Effector memory CD4-positive, alpha-beta T cell (primary cell): ENCODE measurements around the gene VAT1.

Experiments
- DNase-seq, 3 donors: peaks; one replicate each; pipeline ENCODE4 v3.0.0-alpha.2; 2020
- H3K27ac ChIP-seq: 2 replicates; pipeline ENCODE4 v1.7.0; 2013; ENCODE audit warnings: mild to moderate bottlenecking, low read length, moderate library complexity; ENCODE audit not compliant: insufficient read depth, poor library complexity, severe bottlenecking
- H3K27me3 ChIP-seq: replicated peaks from 2 replicates; pipeline ENCODE4 v1.7.0; 2013; ENCODE audit warnings: mild to moderate bottlenecking, low read length; ENCODE audit not compliant: insufficient read depth, control insufficient read depth, poor library complexity, severe bottlenecking
- H3K36me3 ChIP-seq: 2 replicates; pipeline ENCODE4 v1.7.0; 2013; ENCODE audit warnings: mild to moderate bottlenecking, low read length, moderate library complexity; ENCODE audit not compliant: control insufficient read depth, insufficient read depth
- H3K4me1 ChIP-seq: 2 replicates; pipeline ENCODE4 v1.7.0; 2013; ENCODE audit warnings: low read length, mild to moderate bottlenecking; ENCODE audit not compliant: control insufficient read depth, insufficient read depth, poor library complexity, severe bottlenecking
- H3K4me3 ChIP-seq: 2 replicates; pipeline ENCODE4 v1.7.0; 2013; ENCODE audit warnings: low read length, low read depth, mild to moderate bottlenecking; ENCODE audit not compliant: insufficient read depth, poor library complexity, severe bottlenecking
- H3K9me3 ChIP-seq: 2 replicates; pipeline ENCODE4 v1.7.0; 2013; ENCODE audit warnings: mild to moderate bottlenecking, low read length, moderate library complexity; ENCODE audit not compliant: control insufficient read depth

VAT1 gene

DNA sequence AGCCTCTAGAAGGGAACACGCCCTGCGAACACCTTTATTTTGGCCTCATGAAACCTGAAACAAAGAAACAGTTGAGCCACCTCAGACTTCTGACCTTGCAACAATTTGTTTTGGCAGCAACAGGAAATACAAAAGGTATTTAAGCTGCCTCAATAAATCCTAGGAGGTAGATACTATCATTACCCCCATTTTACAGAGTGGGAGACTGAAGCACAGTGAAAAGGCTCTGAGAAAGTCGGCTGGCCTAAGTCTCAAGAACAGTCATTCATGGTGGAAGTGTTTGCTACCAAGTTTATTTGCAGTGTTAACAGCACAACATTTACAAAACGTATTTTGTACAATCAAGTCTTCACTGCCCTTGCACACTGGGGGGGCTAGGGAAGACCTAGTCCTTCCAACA lies 21.8 kb upstream of the VAT1 start:
- Histone ChIP-seq H3K4me3 (no peak overlapping the region), H3K9me3 (no peaks in the 10 kb centered on the region), H3K36me3 (no peaks in the 10 kb centered on the region), H3K27ac (no peak overlapping the region), H3K27me3 (no peaks in the 10 kb centered on the region), H3K4me1 (no peaks in the 10 kb centered on the region)
- no peak for DNase-seq

- Histone ChIP-seq H3K4me1 (no peaks in the 10 kb centered on the region), H3K9me3 (no peaks in the 10 kb centered on the region), H3K27ac (no peak overlapping the region), H3K4me3 (no peak overlapping the region), H3K27me3 (no peaks in the 10 kb centered on the region), H3K36me3 (no peaks in the 10 kb centered on the region)
- no peak for DNase-seq
Measured at GRCh38 chr17:43043307-43043706, 21.1 kb upstream of the VAT1 start.

DNA sequence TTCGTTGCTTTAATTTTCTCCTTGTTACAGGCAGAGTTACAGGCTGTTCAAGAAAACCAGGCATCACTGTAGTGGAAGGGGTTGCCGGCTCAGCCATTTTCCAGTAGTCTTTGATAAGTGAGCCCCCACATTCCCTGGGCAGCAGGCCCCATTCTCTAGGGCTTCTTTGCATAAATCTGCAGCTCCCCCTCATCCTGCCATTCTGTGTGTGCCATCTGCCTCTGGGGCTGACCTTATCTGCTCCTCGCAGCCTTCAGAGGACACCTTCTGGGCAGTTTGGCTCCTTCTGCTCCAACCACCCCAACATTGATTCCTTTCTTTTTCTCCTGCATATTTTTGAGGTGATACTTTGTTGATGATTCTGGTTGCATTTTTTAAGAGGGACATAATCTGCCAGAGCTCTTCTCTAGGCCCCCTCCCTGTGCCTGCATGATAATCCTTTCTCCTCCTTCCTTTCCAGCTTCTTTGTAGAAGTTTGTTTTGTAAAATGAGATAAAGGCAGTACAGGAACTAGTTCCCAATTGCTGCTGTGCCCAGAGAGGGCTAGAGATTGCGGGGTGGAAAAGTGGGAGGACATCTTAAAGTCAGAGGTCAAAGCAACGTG lies 19.9 kb upstream of the VAT1 start:
- no peak overlapping the region for H3K27ac ChIP-seq
- no peaks in the 10 kb centered on the region for H3K9me3 ChIP-seq
- H3K4me1 ChIP-seq, result no peaks in the 10 kb centered on the region
- H3K4me3 ChIP-seq, result no peak overlapping the region
- H3K36me3 ChIP-seq, result no peaks in the 10 kb centered on the region
- H3K27me3 ChIP-seq, result no peaks in the 10 kb centered on the region
- DNase-seq, result no peak

GRCh38 chr17:43040655-43041054 lies 18.5 kb upstream of the VAT1 start:
- DNase-seq, result no peak
- no peak overlapping the region for H3K4me3 ChIP-seq
- H3K9me3 ChIP-seq, result no peaks in the 10 kb centered on the region
- H3K4me1 ChIP-seq, result no peaks in the 10 kb centered on the region
- H3K27me3 ChIP-seq, result no peaks in the 10 kb centered on the region
- no peak overlapping the region for H3K27ac ChIP-seq
- H3K36me3 ChIP-seq, result no peaks in the 10 kb centered on the region

GRCh38 chr17:43039646-43040045 lies 17.5 kb upstream of the VAT1 start:
- H3K27ac ChIP-seq, result no peak overlapping the region
- H3K36me3 ChIP-seq, result no peaks in the 10 kb centered on the region
- no peak overlapping the region for H3K4me3 ChIP-seq
- H3K4me1 ChIP-seq, result no peaks in the 10 kb centered on the region
- no peaks in the 10 kb centered on the region for H3K27me3 ChIP-seq
- H3K9me3 ChIP-seq, result no peaks in the 10 kb centered on the region
- DNase-seq, result no peak

- Histone ChIP-seq H3K27ac (no peak overlapping the region), H3K4me3 (no peak overlapping the region), H3K9me3 (no peaks in the 10 kb centered on the region), H3K4me1 (no peaks in the 10 kb centered on the region), H3K36me3 (no peaks in the 10 kb centered on the region), H3K27me3 (no peaks in the 10 kb centered on the region)
- DNase-seq, result no peak
Measured at GRCh38 chr17:43034894-43035293, 12.7 kb upstream of the VAT1 start.

GRCh38 chr17:43033948-43034881 lies 12.0 kb upstream of the VAT1 start:
- no peak overlapping the region for H3K4me3 ChIP-seq
- no peaks in the 10 kb centered on the region for H3K36me3 ChIP-seq
- no peaks in the 10 kb centered on the region for H3K4me1 ChIP-seq
- no peaks in the 10 kb centered on the region for H3K27me3 ChIP-seq
- H3K9me3 ChIP-seq, result no peaks in the 10 kb centered on the region
- DNase-seq, result no peak
- H3K27ac ChIP-seq, result no peak overlapping the region

GRCh38 chr17:43031666-43032065 lies 9.5 kb upstream of the VAT1 start:
- Histone ChIP-seq H3K4me1 (no peaks in the 10 kb centered on the region), H3K4me3 (no peak overlapping the region), H3K27ac (no peak overlapping the region), H3K27me3 (no peaks in the 10 kb centered on the region), H3K9me3 (no peaks in the 10 kb centered on the region), H3K36me3 (no peaks in the 10 kb centered on the region)
- no peak for DNase-seq

DNA sequence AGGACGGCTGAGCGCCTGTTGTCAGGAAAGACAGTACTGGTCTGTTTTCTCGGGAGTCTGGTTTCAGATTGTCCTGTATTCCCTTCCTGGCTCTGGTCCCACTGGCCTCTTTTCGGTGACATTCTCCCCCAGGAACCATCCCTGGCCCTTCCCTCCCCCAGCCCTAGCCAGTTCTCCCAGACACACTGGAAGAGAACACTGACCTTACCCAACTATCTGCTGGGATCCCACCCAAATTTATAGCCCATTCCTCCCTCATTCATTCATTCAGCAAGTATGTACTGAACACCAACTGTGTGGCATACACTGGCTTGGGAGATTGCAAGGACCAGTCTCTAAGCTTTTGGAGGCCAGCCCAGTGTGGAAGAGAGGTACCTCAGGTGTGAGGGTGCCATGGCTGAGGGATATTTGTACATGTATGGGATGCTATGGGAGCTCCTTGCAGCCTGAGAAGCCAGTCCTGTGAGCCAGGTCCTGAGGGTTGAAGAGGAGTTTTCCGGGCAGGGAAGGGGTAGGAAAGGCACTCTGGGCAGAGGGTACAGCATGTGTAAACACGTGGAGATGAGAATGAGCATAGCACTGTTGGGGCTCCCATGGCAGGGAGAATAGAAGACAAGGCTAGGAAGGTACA lies 8.1 kb upstream of the VAT1 start:
- H3K4me1 ChIP-seq, result no peaks in the 10 kb centered on the region
- no peaks in the 10 kb centered on the region for H3K27me3 ChIP-seq
- no peak for DNase-seq
- H3K4me3 ChIP-seq, result no peak overlapping the region
- no peaks in the 10 kb centered on the region for H3K36me3 ChIP-seq
- no peak overlapping the region for H3K27ac ChIP-seq
- H3K9me3 ChIP-seq, result no peaks in the 10 kb centered on the region
